ENCODE results near the gene EEF1G. TPM values are rescaled to one million over a fixed set of nuclear protein-coding genes. Genes with fewer than 3 reads are reported as not detected.
A peak's percentile ranks its signal among the peaks of the same experiment; 100 is the strongest.

Gene EEF1G
- total RNA-seq, 2 experiments from 2014 or later = 1,925 to 1,979 TPM

DNA sequence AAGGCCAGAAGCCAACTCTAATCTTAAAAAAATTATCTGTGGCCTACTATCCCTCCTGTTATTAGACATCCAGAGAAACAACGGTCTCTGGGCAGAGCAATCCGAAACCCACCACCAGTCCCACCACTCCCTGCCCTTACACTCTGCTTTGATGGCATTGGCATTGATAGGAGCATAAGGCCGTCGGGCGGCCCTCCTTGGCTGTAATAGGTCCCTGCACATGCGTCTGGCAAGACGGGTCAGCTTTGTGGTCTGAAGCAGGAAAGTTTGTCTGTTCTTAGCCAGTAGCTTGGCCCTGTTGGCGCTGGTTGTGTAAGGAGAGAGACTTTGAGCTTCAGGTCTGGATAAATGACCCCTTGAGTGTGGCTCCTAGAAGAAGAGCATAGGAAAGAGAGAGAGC is 21.4 kb upstream of the EEF1G start:
- ChIA-PET POLR2A (interaction anchor here (0.7 to 7.9 kb wide), 8 partner anchors 9 to 70 kb away, joined by 3 to 87 read pairs (median 9); partner anchors contain the start of genes C11orf98, CSKMT, EEF1G and EML3), CTCF (interaction anchor here (1.3 to 1.7 kb wide), 3 partner anchors 8 to 200 kb away, joined by 3 to 4 read pairs (median 3); no protein-coding TSS in a partner anchor)
- H3K27ac Mint-ChIP-seq = peak overlapping the region; percentile 2
- H3K4me3 Mint-ChIP-seq = no peak overlapping the region
- intact Hi-C loops (cut with micrococcal nuclease) = loop anchor here (10.0 kb wide), 1 partner anchor 250 kb away; no protein-coding TSS in a partner anchor
- no peak for TF ChIP-seq CTCF (IDR thresholded peaks at IDR 0.05)
- no peak for DNase-seq
- peaks cover 73% of the 10 kb centered on the region for H3K36me3 Mint-ChIP-seq (ENCODE audit: low read depth)
- H3K27me3 Mint-ChIP-seq = no peaks in the 10 kb centered on the region
- peaks cover 61% of the 10 kb centered on the region for H3K4me1 Mint-ChIP-seq (ENCODE audit: low read depth)
- no peak for ATAC-seq
- H3K9me3 Mint-ChIP-seq = no peaks in the 10 kb centered on the region

DNA sequence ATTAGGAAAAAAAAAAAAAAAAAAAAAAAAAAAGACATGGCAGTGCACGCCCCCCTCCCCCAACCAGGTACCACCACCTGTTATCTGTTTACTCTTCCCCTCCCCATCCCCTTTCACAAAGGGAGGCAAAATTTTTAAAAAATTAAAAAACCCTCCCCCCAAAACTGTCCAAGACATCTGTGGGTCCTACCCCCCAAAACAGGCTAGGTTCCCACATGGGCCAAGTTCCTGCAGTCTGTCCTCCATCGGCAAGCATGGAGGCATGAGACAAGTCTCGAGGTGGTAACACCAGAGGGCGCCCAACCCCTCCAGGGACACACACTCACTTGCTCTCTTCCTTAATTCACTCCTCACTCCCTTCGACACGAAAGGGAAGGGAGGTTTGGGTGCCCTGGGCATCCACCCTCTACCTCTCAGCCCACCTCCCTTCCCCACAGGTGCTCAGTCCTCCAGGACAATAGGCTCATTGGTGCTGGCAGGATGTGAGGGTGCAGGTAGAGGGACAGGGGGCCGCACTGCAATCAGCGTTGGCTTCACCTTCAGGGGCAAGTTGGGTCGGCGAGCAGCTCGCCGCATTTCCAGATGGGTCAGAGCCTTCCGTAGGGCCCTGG is 19.8 kb upstream of the EEF1G start:
- peak; percentile 71 for TF ChIP-seq CTCF (IDR thresholded peaks at IDR 0.05)
- peak; percentile 91 for DNase-seq
- no peaks in the 10 kb centered on the region for H3K9me3 Mint-ChIP-seq
- peak overlapping the region; percentile 59 for H3K4me3 Mint-ChIP-seq
- CTCF ChIA-PET = interaction anchor here (0.9 to 3.8 kb wide), 16 partner anchors 10 to 272 kb away, joined by 3 to 24 read pairs (median 5); partner anchors contain the start of genes B3GAT3, C11orf98, CSKMT and EML3
- peaks cover 59% of the 10 kb centered on the region for H3K36me3 Mint-ChIP-seq (ENCODE audit: low read depth)
- intact Hi-C loops (cut with micrococcal nuclease) = loop anchor here (5.0 to 10.0 kb wide), 2 partner anchors 74 to 251 kb away; partner anchors contain the start of genes C11orf98 and CSKMT
- peaks cover 56% of the 10 kb centered on the region for H3K4me1 Mint-ChIP-seq (ENCODE audit: low read depth)
- POLR2A ChIA-PET = interaction anchor here (0.6 to 7.9 kb wide), 22 partner anchors 10 to 1577 kb away, joined by 3 to 87 read pairs (median 15); partner anchors contain the start of genes B3GAT3, BSCL2, C11orf98 and CSKMT
- no peaks in the 10 kb centered on the region for H3K27me3 Mint-ChIP-seq
- peak; percentile 20 for ATAC-seq
- peak overlapping the region; percentile 90 for H3K27ac Mint-ChIP-seq

GRCh38 chr11:62592989-62593421 is 19.3 kb upstream of the EEF1G start:
- no peaks in the 10 kb centered on the region for H3K9me3 Mint-ChIP-seq
- DNase-seq (no peak), ATAC-seq (no peak)
- H3K27ac Mint-ChIP-seq = peak overlapping the region; percentile 98
- H3K36me3 Mint-ChIP-seq (ENCODE audit: low read depth) = peaks cover 57% of the 10 kb centered on the region
- no peak overlapping the region for H3K4me3 Mint-ChIP-seq
- no peaks in the 10 kb centered on the region for H3K27me3 Mint-ChIP-seq
- ChIA-PET CTCF (interaction anchor here (0.9 to 3.8 kb wide), 20 partner anchors 8 to 272 kb away, joined by 3 to 24 read pairs (median 8); partner anchors contain the start of genes B3GAT3, C11orf98, CSKMT and EML3), POLR2A (interaction anchor here (0.6 to 7.9 kb wide), 23 partner anchors 7 to 1577 kb away, joined by 3 to 87 read pairs (median 17); partner anchors contain the start of genes B3GAT3, BSCL2, C11orf98 and CSKMT)
- peaks cover 53% of the 10 kb centered on the region for H3K4me1 Mint-ChIP-seq (ENCODE audit: low read depth)
- intact Hi-C loops (cut with micrococcal nuclease) = loop anchor here (5.0 to 10.0 kb wide), 2 partner anchors 74 to 252 kb away; partner anchors contain the start of genes C11orf98 and CSKMT
- TF ChIP-seq CTCF (IDR thresholded peaks at IDR 0.05) = no peak

- no peak for ATAC-seq
- intact Hi-C loops (cut with micrococcal nuclease) = loop anchor here (5.0 to 10.0 kb wide), 2 partner anchors 75 to 253 kb away; partner anchors contain the start of genes C11orf98 and CSKMT
- H3K4me3 Mint-ChIP-seq = peak overlapping the region; percentile 100
- TF ChIP-seq CTCF (IDR thresholded peaks at IDR 0.05) = no peak
- no peaks in the 10 kb centered on the region for H3K27me3 Mint-ChIP-seq
- POLR2A ChIA-PET = interaction anchor here (0.7 to 7.9 kb wide), 45 partner anchors 8 to 289 kb away, joined by 3 to 87 read pairs (median 8); partner anchors contain the start of genes B3GAT3, BSCL2, C11orf98 and CSKMT
- no peak for DNase-seq
- H3K9me3 Mint-ChIP-seq = no peaks in the 10 kb centered on the region
- CTCF ChIA-PET = interaction anchor here (0.7 to 3.8 kb wide), 30 partner anchors 9 to 273 kb away, joined by 3 to 24 read pairs (median 6); partner anchors contain the start of genes B3GAT3, C11orf98, CSKMT and EEF1G
- peak overlapping the region; percentile 98 for H3K27ac Mint-ChIP-seq
- peaks cover 52% of the 10 kb centered on the region for H3K4me1 Mint-ChIP-seq (ENCODE audit: low read depth)
- H3K36me3 Mint-ChIP-seq (ENCODE audit: low read depth) = peaks cover 53% of the 10 kb centered on the region
Observed at GRCh38 chr11:62592146-62592815, 18.6 kb upstream of the EEF1G start.
